Panc1 (cell line): ENCODE results near the gene MAP3K3. TPM values are rescaled to one million over a fixed set of nuclear protein-coding genes. Genes with fewer than 3 reads are reported as not detected.

Experiments
- ATAC-seq: fragments of 200-7000 bp; cut with Tn5 transposase; 2 replicates; pipeline ENCODE4 v1.9.1; 2020; ENCODE audit warnings: mild to moderate bottlenecking, moderate library complexity
- BruUV-seq: library from RNA; stranded (reverse); fragments of 400-500 nt; replicated peaks from 2 replicates; lab custom pipeline; 2021; lab: Mats Ljungman, UMichigan
- CTCF ChIA-PET: fragments of 300-600 bp; sonication (Branson Sonifier 250); formaldehyde crosslinking; loops from one replicate; lab custom pipeline; 2022; ENCODE audit warnings: antibody characterized with exemption; lab: Charles Lee
- POLR2A ChIA-PET: fragments of 300-600 bp; sonication (Branson Sonifier 250); formaldehyde crosslinking; loops from one replicate; lab custom pipeline; 2022; ENCODE audit warnings: antibody characterized with exemption; lab: Charles Lee
- DNase-seq: peaks from one replicate; pipeline ENCODE4 v3.0.0-alpha.2; 2010; ENCODE audit warnings: low read depth, low spot score
- H3K27ac ChIP-seq: 2 replicates; pipeline ENCODE4 v1.5.1; 2011; ENCODE audit warnings: mild to moderate bottlenecking, low read length, inconsistent platforms
- H3K27me3 ChIP-seq: fragments of 200-500 bp; sonication (Bioruptor generic); 2 replicates; pipeline ENCODE4 v1.6.0; 2014; ENCODE audit warnings: low read length, inconsistent platforms; ENCODE audit not compliant: control insufficient read depth, insufficient read depth
- H3K36me3 ChIP-seq: fragments of 200-500 bp; sonication (Bioruptor generic); 2 replicates; pipeline ENCODE4 v1.5.1; 2014; ENCODE audit warnings: inconsistent platforms, mild to moderate bottlenecking, low read length, moderate library complexity; ENCODE audit not compliant: control insufficient read depth, insufficient read depth
- H3K4me1 ChIP-seq: 2 replicates; pipeline ENCODE4 v1.5.1; 2011; ENCODE audit warnings: inconsistent platforms, mild to moderate bottlenecking, low read length, moderate library complexity; ENCODE audit not compliant: control insufficient read depth, insufficient read depth
- H3K4me3 ChIP-seq, 2 experiments: 2 replicates each; pipeline ENCODE4 v1.5.1; 2011 to 2012; ENCODE audit warnings: low read depth in 2 of 2, low read length in 2 of 2, mild to moderate bottlenecking in 2 of 2, inconsistent platforms in 1 of 2, moderate library complexity in 1 of 2
- H3K9me3 ChIP-seq: fragments of 200-500 bp; sonication (Bioruptor generic); 2 replicates; pipeline ENCODE4 v1.5.1; 2014; ENCODE audit warnings: low read depth, mild to moderate bottlenecking, inconsistent platforms, low read length, moderate library complexity; ENCODE audit not compliant: control insufficient read depth, insufficient read depth
- CTCF ChIP-seq: fragments of 450-650 bp; IDR thresholded peaks from 2 replicates; pipeline ENCODE4 v1.5.1; 2017; ENCODE audit warnings: mild to moderate bottlenecking
- POLR2AphosphoS5 ChIP-seq: IDR thresholded peaks from 2 replicates; pipeline ENCODE4 v1.6.1; 2012; ENCODE audit warnings: mild to moderate bottlenecking, low read depth, low read length, moderate library complexity
- SIN3A ChIP-seq: IDR thresholded peaks from 2 replicates; pipeline ENCODE4 v1.6.1; 2012; ENCODE audit warnings: low read depth, mild to moderate bottlenecking, low read length, moderate library complexity, borderline replicate concordance; ENCODE audit not compliant: insufficient read depth
- TCF7L2 ChIP-seq: IDR thresholded peaks from 2 replicates; pipeline ENCODE4 v1.6.1; 2011; ENCODE audit warnings: mild to moderate bottlenecking, low read depth, low read length, inconsistent platforms
- in situ Hi-C: cut with HindIII; loops from 2 replicates; pipeline ENCODE4 v1.10.0; 2016; ENCODE audit warnings: low sequenced_read_pairs, low pct_unique_long_range_greater_than_20kb
- intact Hi-C: fragments of 100-400 bp; cut with micrococcal nuclease; formaldehyde crosslinking; loops from one replicate; pipeline ENCODE4 v1.10.0; 2022; ENCODE audit not compliant: unreplicated experiment
- total RNA-seq: library from RNA; stranded (reverse); gene quantifications from one replicate; pipeline ENCODE4 v1.2.1, GENCODE V29; 2021; ENCODE audit not compliant: unreplicated experiment
- TF ChIP-seq, protein P1 (sequence below), 2 experiments: IDR thresholded peaks; 2 replicates each; pipeline ENCODE4 v1.6.1; 2011 to 2012; ENCODE audit warnings: low read depth in 2 of 2, control low read depth in 1 of 2, low read length in 1 of 2, mild to moderate bottlenecking in 1 of 2, moderate library complexity in 1 of 2; ENCODE audit not compliant: insufficient read depth in 1 of 2

The MAP3K3 gene
- total RNA-seq, 1 experiment from 2014 or later = 22.3 TPM

- ChIA-PET CTCF (no interaction called here), POLR2A (no interaction called here)
- Histone ChIP-seq H3K9me3 (no peaks in the 10 kb centered on the region), H3K27ac (no peak overlapping the region), H3K36me3 (peaks cover 5% of the 10 kb centered on the region), H3K4me1 (no peaks in the 10 kb centered on the region), H3K4me3 (no peak overlapping the region), H3K27me3 (no peaks in the 10 kb centered on the region)
- ATAC-seq (no peak), DNase-seq (no peak)
- in situ Hi-C loops = no loop called here
- TF ChIP-seq TCF7L2 (no peak), CTCF (no peak), SIN3A (no peak), POLR2AphosphoS5 (no peak)
- TF ChIP-seq, protein P1, sequence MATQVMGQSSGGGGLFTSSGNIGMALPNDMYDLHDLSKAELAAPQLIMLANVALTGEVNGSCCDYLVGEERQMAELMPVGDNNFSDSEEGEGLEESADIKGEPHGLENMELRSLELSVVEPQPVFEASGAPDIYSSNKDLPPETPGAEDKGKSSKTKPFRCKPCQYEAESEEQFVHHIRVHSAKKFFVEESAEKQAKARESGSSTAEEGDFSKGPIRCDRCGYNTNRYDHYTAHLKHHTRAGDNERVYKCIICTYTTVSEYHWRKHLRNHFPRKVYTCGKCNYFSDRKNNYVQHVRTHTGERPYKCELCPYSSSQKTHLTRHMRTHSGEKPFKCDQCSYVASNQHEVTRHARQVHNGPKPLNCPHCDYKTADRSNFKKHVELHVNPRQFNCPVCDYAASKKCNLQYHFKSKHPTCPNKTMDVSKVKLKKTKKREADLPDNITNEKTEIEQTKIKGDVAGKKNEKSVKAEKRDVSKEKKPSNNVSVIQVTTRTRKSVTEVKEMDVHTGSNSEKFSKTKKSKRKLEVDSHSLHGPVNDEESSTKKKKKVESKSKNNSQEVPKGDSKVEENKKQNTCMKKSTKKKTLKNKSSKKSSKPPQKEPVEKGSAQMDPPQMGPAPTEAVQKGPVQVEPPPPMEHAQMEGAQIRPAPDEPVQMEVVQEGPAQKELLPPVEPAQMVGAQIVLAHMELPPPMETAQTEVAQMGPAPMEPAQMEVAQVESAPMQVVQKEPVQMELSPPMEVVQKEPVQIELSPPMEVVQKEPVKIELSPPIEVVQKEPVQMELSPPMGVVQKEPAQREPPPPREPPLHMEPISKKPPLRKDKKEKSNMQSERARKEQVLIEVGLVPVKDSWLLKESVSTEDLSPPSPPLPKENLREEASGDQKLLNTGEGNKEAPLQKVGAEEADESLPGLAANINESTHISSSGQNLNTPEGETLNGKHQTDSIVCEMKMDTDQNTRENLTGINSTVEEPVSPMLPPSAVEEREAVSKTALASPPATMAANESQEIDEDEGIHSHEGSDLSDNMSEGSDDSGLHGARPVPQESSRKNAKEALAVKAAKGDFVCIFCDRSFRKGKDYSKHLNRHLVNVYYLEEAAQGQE (IDR thresholded peaks at IDR 0.05; ENCODE audit: insufficient read depth in 1 of 2, low read depth in 2 of 2, low read length in 1 of 2) = no peak
- intact Hi-C loops = no loop called here
- BruUV-seq = no TSS peak
Measured at GRCh38 chr17:63578027-63578768, 44.0 kb upstream of the MAP3K3 start.

DNA sequence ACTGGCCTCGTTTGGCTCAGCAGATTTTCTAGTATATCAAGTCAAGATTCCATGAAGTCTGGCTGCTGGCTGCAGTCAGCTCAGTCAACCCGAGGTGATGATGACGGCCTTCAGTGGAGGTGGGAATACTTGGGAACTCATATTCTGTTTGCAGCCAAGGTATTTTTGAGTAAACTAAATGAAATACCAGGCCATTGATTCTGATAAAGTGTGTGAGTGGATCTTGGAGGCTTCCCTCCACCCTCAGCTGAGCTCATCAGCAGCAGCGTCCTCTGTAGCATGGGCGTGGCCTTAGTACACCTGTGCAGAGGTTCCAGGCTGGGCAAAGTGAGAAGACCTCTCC lies 43.5 kb upstream of the MAP3K3 start:
- H3K27ac ChIP-seq = no peak overlapping the region
- no peaks in the 10 kb centered on the region for H3K4me1 ChIP-seq
- H3K36me3 ChIP-seq = peaks cover 5% of the 10 kb centered on the region
- H3K27me3 ChIP-seq = no peaks in the 10 kb centered on the region
- H3K9me3 ChIP-seq = no peaks in the 10 kb centered on the region
- BruUV-seq = no TSS peak
- in situ Hi-C loops = no loop called here
- no peak for DNase-seq
- H3K4me3 ChIP-seq = no peak overlapping the region
- ChIA-PET POLR2A (no interaction called here), CTCF (no interaction called here)
- no peak for TF ChIP-seq SIN3A
- TF ChIP-seq TCF7L2 = no peak
- TF ChIP-seq, protein P1 (IDR thresholded peaks at IDR 0.05; ENCODE audit: insufficient read depth in 1 of 2, low read depth in 2 of 2, low read length in 1 of 2) = no peak
- TF ChIP-seq POLR2AphosphoS5 = no peak
- TF ChIP-seq CTCF = no peak
- intact Hi-C loops = no loop called here
- no peak for ATAC-seq
